Measurements from ENCODE around the gene MYLK2. TPM values are rescaled to one million over a fixed set of nuclear protein-coding genes. Genes with fewer than 3 reads are reported as not detected.

The MYLK2 gene
- total and polyA plus RNA-seq, 7 experiments from 2014 or later: 0.58 TPM; not detected in 6

DNA sequence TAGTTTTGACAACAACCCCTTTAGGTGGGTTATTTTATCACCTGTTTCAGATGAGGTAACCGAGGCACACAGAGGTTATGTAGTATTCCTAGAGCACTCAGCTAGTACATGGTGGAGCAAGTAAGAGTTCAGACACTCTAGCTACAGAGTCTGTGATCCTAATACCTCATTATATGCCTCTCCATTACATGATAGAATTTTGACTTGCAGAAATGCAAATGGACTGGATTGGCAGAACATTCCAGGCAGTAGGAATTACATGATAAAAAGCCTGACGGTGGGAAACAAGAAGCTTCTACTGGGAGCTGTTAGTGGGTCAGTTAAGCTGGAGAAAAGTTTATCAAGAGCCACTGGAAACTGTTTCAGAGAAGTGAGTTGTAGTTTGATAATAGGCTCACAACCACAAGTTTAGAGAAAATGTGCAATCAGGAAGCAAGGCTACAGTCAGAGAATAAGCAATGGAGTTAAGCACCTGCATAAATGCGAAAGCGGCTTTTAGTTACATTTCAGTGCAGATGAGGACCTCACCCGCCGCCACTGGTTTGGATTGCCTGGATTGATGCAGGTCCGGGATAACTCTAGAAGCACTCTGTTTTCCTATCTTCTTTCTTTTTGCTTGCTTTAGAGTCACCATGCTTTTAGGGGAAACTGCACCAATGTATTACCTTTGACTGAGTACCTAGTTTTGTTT lies 34.7 kb upstream of the MYLK2 start:
- Histone ChIP-seq H3K4me1 (ENCODE audit: control insufficient read depth in 2 of 2, insufficient read depth in 2 of 2, low read length in 2 of 2) (no peaks in the 10 kb centered on the region), H3K4me3 (ENCODE audit: low read length) (no peak overlapping the region), H3K27me3 (ENCODE audit: control insufficient read depth in 2 of 2, insufficient read depth in 2 of 2, low read length in 2 of 2) (no peaks in the 10 kb centered on the region), H3K27ac (ENCODE audit: low read depth, low read length) (no peak overlapping the region), H3K36me3 (ENCODE audit: control insufficient read depth in 2 of 3, insufficient read depth in 3 of 3, low read length in 3 of 3) (no peaks in the 10 kb centered on the region), H3K9me3 (ENCODE audit: control insufficient read depth in 2 of 3, low read length in 3 of 3) (no peaks in the 10 kb centered on the region)
- Mint-ChIP-seq H3K4me3 (no peak overlapping the region), H3K4me1 (peaks cover 0 to 4% (median 0%) of the 10 kb centered on the region in 7 donors), H3K9me3 (no peaks in the 10 kb centered on the region), H3K36me3 (peaks cover 0 to 43% (median 0%) of the 10 kb centered on the region in 5 donors), H3K27ac (no peak overlapping the region), H3K27me3 (no peaks in the 10 kb centered on the region)
- POLR2A ChIA-PET: no interaction called here
- DNase-seq: no peak
- CTCF ChIA-PET: no interaction called here
- no peak for ATAC-seq
- intact Hi-C loops (cut with micrococcal nuclease): no loop called here

DNA sequence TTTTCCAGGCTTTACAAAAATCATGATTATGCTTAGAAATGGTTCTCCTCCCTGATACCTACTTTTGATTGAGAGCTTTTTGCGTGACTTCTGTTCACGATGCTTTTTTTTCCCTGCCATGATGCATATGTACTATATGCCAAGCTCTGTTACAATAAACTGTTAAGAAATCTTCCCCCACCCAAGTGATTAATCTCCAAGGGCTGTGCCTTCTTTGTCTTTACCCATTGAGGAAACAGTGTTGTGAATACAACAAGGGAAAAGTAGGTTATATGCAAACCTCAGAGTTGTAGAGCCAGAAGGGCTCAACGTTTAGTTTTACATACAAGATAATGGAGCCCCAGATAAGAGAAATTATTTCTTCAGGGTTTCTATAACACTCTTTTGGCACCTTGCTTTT lies 34.1 kb upstream of the MYLK2 start:
- Mint-ChIP-seq H3K9me3 (no peaks in the 10 kb centered on the region), H3K4me3 (no peak overlapping the region), H3K27ac (no peak overlapping the region), H3K36me3 (peaks cover 0 to 40% (median 0%) of the 10 kb centered on the region in 5 donors), H3K4me1 (peaks cover 0 to 4% (median 0%) of the 10 kb centered on the region in 7 donors), H3K27me3 (no peaks in the 10 kb centered on the region)
- Histone ChIP-seq H3K36me3 (ENCODE audit: control insufficient read depth in 2 of 3, insufficient read depth in 3 of 3, low read length in 3 of 3) (no peaks in the 10 kb centered on the region), H3K4me3 (ENCODE audit: low read length) (no peak overlapping the region), H3K27me3 (ENCODE audit: control insufficient read depth in 2 of 2, insufficient read depth in 2 of 2, low read length in 2 of 2) (no peaks in the 10 kb centered on the region), H3K4me1 (ENCODE audit: control insufficient read depth in 2 of 2, insufficient read depth in 2 of 2, low read length in 2 of 2) (no peaks in the 10 kb centered on the region), H3K9me3 (ENCODE audit: control insufficient read depth in 2 of 3, low read length in 3 of 3) (no peaks in the 10 kb centered on the region), H3K27ac (ENCODE audit: low read depth, low read length) (no peak overlapping the region)
- no peak for ATAC-seq
- intact Hi-C loops (cut with micrococcal nuclease): no loop called here
- DNase-seq: no peak
- POLR2A ChIA-PET: no interaction called here
- CTCF ChIA-PET: no interaction called here

DNA sequence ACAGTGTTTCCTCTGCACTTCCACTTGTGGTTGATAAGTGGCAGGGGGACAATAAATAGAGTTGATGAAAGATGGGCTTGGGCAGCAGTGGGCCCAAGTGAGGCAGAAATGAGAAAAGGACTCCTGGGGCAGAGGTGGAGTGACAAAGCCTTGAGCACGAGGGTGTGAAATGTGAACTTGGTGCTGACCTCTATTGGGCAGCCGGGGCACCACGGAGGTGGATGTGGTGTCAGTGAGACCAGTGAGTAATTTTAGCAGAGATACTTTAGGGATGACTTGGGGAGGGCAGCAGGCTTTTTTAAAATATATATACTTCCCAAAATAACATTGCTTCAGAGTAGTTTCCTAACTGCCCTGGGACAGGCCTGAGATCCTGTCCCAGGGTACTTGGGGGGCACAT lies 30.6 kb upstream of the MYLK2 start:
- H3K4me1 Mint-ChIP-seq: peaks cover 0 to 4% (median 0%) of the 10 kb centered on the region in 7 donors
- Histone ChIP-seq H3K4me3 (ENCODE audit: low read length) (no peak overlapping the region), H3K27me3 (ENCODE audit: control insufficient read depth in 2 of 2, insufficient read depth in 2 of 2, low read length in 2 of 2) (no peaks in the 10 kb centered on the region), H3K9me3 (ENCODE audit: control insufficient read depth in 2 of 3, low read length in 3 of 3) (no peaks in the 10 kb centered on the region), H3K27ac (ENCODE audit: low read depth, low read length) (no peak overlapping the region), H3K36me3 (ENCODE audit: control insufficient read depth in 2 of 3, insufficient read depth in 3 of 3, low read length in 3 of 3) (no peaks in the 10 kb centered on the region), H3K4me1 (ENCODE audit: control insufficient read depth in 2 of 2, insufficient read depth in 2 of 2, low read length in 2 of 2) (no peaks in the 10 kb centered on the region)
- POLR2A ChIA-PET: no interaction called here
- intact Hi-C loops (cut with micrococcal nuclease): no loop called here
- no peak overlapping the region for H3K27ac Mint-ChIP-seq
- CTCF ChIA-PET: no interaction called here
- no peak overlapping the region for H3K4me3 Mint-ChIP-seq
- DNase-seq (no peak), ATAC-seq (no peak)
- H3K9me3 Mint-ChIP-seq: no peaks in the 10 kb centered on the region
- H3K36me3 Mint-ChIP-seq: peaks cover 0 to 31% (median 0%) of the 10 kb centered on the region in 5 donors
- H3K27me3 Mint-ChIP-seq: no peaks in the 10 kb centered on the region

DNA sequence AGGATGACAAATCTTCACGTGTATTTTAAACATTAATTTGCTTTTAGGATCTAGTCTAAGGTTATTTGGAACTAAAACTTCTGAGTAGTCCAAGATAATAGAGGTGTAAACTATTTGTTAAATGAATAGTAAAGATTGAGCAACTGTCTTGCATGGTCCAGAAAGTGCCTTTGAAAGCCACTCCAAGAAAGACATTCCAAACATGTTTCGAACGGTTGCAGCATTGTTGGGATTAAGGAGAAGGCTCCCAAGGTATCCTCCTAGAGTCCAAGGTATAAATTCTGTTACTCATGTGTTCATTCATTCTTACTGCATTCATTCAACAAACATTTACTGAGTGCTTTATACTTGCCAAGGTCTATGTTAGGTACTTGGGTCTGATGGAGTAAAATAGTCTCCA lies 28.8 kb upstream of the MYLK2 start:
- Mint-ChIP-seq H3K36me3 (peaks cover 0 to 24% (median 0%) of the 10 kb centered on the region in 5 donors), H3K4me1 (peaks cover 0 to 4% (median 0%) of the 10 kb centered on the region in 7 donors), H3K4me3 (no peak overlapping the region), H3K9me3 (no peaks in the 10 kb centered on the region), H3K27ac (no peak overlapping the region), H3K27me3 (no peaks in the 10 kb centered on the region)
- no peaks in the 10 kb centered on the region for H3K36me3 ChIP-seq (ENCODE audit: control insufficient read depth in 2 of 3, insufficient read depth in 3 of 3, low read length in 3 of 3)
- POLR2A ChIA-PET: no interaction called here
- no peak overlapping the region for H3K4me3 ChIP-seq (ENCODE audit: low read length)
- no peaks in the 10 kb centered on the region for H3K27me3 ChIP-seq (ENCODE audit: control insufficient read depth in 2 of 2, insufficient read depth in 2 of 2, low read length in 2 of 2)
- H3K4me1 ChIP-seq (ENCODE audit: control insufficient read depth in 2 of 2, insufficient read depth in 2 of 2, low read length in 2 of 2): no peaks in the 10 kb centered on the region
- H3K9me3 ChIP-seq (ENCODE audit: control insufficient read depth in 2 of 3, low read length in 3 of 3): no peaks in the 10 kb centered on the region
- no peak overlapping the region for H3K27ac ChIP-seq (ENCODE audit: low read depth, low read length)
- intact Hi-C loops (cut with micrococcal nuclease): no loop called here
- CTCF ChIA-PET: no interaction called here
- no peak for DNase-seq
- no peak for ATAC-seq

DNA sequence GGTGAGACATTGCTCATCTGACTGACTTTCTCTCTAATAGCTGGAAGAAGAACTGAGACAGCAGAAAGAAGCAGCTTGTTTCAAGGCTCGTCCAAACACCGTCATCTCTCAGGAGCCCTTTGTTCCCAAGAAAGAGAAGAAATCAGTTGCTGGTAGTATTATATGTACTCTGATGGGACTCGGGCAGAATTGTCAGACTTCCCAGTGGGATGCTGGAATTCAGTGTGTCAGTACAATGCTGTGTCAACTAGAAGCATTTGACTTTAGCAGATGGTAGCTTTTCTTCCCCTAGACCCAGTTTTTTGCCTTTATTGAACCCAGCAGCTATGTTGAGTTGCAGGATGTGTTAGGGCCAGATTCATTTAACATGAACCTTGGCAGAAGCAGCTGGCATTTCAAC lies 21.8 kb upstream of the MYLK2 start:
- H3K4me1 ChIP-seq (ENCODE audit: control insufficient read depth in 2 of 2, insufficient read depth in 2 of 2, low read length in 2 of 2): no peaks in the 10 kb centered on the region
- Mint-ChIP-seq H3K9me3 (no peaks in the 10 kb centered on the region), H3K27ac (no peak overlapping the region), H3K4me3 (no peak overlapping the region), H3K36me3 (peaks cover 0 to 20% (median 0%) of the 10 kb centered on the region in 5 donors), H3K4me1 (no peaks in the 10 kb centered on the region), H3K27me3 (no peaks in the 10 kb centered on the region)
- ATAC-seq (no peak), DNase-seq (no peak)
- CTCF ChIA-PET: no interaction called here
- no peak overlapping the region for H3K4me3 ChIP-seq (ENCODE audit: low read length)
- H3K27ac ChIP-seq (ENCODE audit: low read depth, low read length): no peak overlapping the region
- no peaks in the 10 kb centered on the region for H3K27me3 ChIP-seq (ENCODE audit: control insufficient read depth in 2 of 2, insufficient read depth in 2 of 2, low read length in 2 of 2)
- H3K36me3 ChIP-seq (ENCODE audit: control insufficient read depth in 2 of 3, insufficient read depth in 3 of 3, low read length in 3 of 3): no peaks in the 10 kb centered on the region
- intact Hi-C loops (cut with micrococcal nuclease): no loop called here
- POLR2A ChIA-PET: no interaction called here
- no peaks in the 10 kb centered on the region for H3K9me3 ChIP-seq (ENCODE audit: control insufficient read depth in 2 of 3, low read length in 3 of 3)

DNA sequence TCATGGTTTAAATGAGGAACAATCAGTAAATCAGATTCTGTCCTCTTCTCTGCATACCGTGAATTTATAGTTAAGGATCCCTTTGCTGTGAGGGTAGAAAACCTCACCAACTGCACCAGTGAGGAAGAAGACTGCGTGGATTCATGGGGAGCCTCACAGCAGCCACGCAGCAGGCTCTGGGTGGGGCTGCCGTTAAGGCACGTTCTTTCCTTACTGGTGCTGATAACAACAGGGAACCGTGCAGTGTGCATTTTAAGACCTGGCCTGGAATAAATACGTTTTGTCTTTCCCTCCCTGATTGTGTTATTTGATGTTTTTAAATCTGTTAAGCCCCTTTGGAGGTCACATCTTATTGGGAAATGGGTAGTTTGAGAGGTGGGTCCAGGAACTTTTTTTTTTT lies 17.6 kb upstream of the MYLK2 start:
- CTCF ChIA-PET: no interaction called here
- POLR2A ChIA-PET: no interaction called here
- intact Hi-C loops (cut with micrococcal nuclease): no loop called here

More for the DNA sequence above, 17.6 kb upstream of the MYLK2 start:
- Histone ChIP-seq H3K4me3 (ENCODE audit: low read length) (no peak overlapping the region), H3K27me3 (ENCODE audit: control insufficient read depth in 2 of 2, insufficient read depth in 2 of 2, low read length in 2 of 2) (no peaks in the 10 kb centered on the region), H3K9me3 (ENCODE audit: control insufficient read depth in 2 of 3, low read length in 3 of 3) (no peaks in the 10 kb centered on the region), H3K36me3 (ENCODE audit: control insufficient read depth in 2 of 3, insufficient read depth in 3 of 3, low read length in 3 of 3) (no peaks in the 10 kb centered on the region), H3K4me1 (ENCODE audit: control insufficient read depth in 2 of 2, insufficient read depth in 2 of 2, low read length in 2 of 2) (peaks cover 0 to 11% of the 10 kb centered on the region in 2 donors), H3K27ac (ENCODE audit: low read depth, low read length) (no peak overlapping the region)
- peaks cover 15 to 18% (median 15%) of the 10 kb centered on the region in 7 donors for H3K4me1 Mint-ChIP-seq
- no peak overlapping the region for H3K27ac Mint-ChIP-seq
- no peak for DNase-seq
- no peaks in the 10 kb centered on the region for H3K27me3 Mint-ChIP-seq
- H3K36me3 Mint-ChIP-seq: peaks cover 0 to 23% (median 0%) of the 10 kb centered on the region in 5 donors
- H3K9me3 Mint-ChIP-seq: no peaks in the 10 kb centered on the region
- no peak for ATAC-seq
- H3K4me3 Mint-ChIP-seq: no peak overlapping the region

Data from naive thymus-derived CD4-positive, alpha-beta T cell (primary cell).